Stomach (tissue), 9 donors: ENCODE results near the gene CX3CL1. TPM values are rescaled to one million over a fixed set of nuclear protein-coding genes. Genes with fewer than 3 reads are reported as not detected.
"Not testable (repeated sequence)": the region's sequence is repeated elsewhere in the genome, so short reads cannot be mapped to it uniquely, and the experiment has no call there.

Source experiments
- DNase-seq, 2 donors: peaks; one replicate each; pipeline versions ENCODE4 v3.0.0 to v3.0.0-alpha.2; 2013 to 2019
- H3K27ac ChIP-seq, 5 donors: fragments of 200-600 bp in 4 of 5; sonication (generic) in 4 of 5; one replicate each; pipeline ENCODE4 v1.5.1; 2013 to 2019; ENCODE audit warnings: mild to moderate bottlenecking in 1 of 5, moderate library complexity in 1 of 5
- H3K27me3 ChIP-seq, 3 donors: fragments of 200-600 bp; sonication (generic); one replicate each; pipeline ENCODE4 v1.5.1; 2017 to 2019; ENCODE audit warnings: mixed run types in 1 of 3
- H3K36me3 ChIP-seq, 4 donors: fragments of 200-600 bp; sonication (generic); 1 replicate in 3 of 4; 2 replicates in 1 of 4; pipeline ENCODE4 v1.5.1; 2016 to 2019
- H3K4me1 ChIP-seq, 4 donors: fragments of 200-600 bp; sonication (generic); one replicate each; pipeline ENCODE4 v1.5.1; 2016 to 2019
- H3K4me3 ChIP-seq, 4 donors: fragments of 200-600 bp; sonication (generic) in 3 of 4; one replicate each; pipeline ENCODE4 v1.5.1; 2016 to 2019; ENCODE audit warnings: mild to moderate bottlenecking in 1 of 4
- H3K9me3 ChIP-seq, 4 donors: fragments of 200-600 bp; sonication (generic); one replicate each; pipeline ENCODE4 v1.5.1; 2016 to 2019
- CTCF ChIP-seq, 7 experiments: fragments of 450-650 bp in 4 of 7; fragments of 200-600 bp in 3 of 7; sonication (generic) in 3 of 7; IDR thresholded peaks; one replicate each; pipeline ENCODE4 v1.5.1; 2016 to 2019; ENCODE audit warnings: antibody characterized with exemption in 7 of 7, control low read depth in 2 of 7, mild to moderate bottlenecking in 1 of 7
- EP300 ChIP-seq: sonication (generic); formaldehyde crosslinking; IDR thresholded peaks from one replicate; pipeline ENCODE4 v1.6.1; 2017; ENCODE audit warnings: antibody characterized with exemption
- POLR2A ChIP-seq, 4 donors: fragments of 450-650 bp; IDR thresholded peaks; one replicate each; pipeline ENCODE4 v1.6.1; 2016; ENCODE audit warnings: antibody characterized with exemption in 4 of 4, control low read depth in 2 of 4, mild to moderate bottlenecking in 1 of 4, moderate library complexity in 1 of 4
- POLR2AphosphoS5 ChIP-seq, 3 donors: sonication (generic); formaldehyde crosslinking; IDR thresholded peaks; one replicate each; pipeline ENCODE4 v1.6.1; 2016; ENCODE audit warnings: antibody characterized with exemption in 3 of 3
- WGBS, 5 donors: extraction: QIAGEN DNeasy Blood & Tissue Kit in 3 of 5; methylation state at CpG; one replicate each; pipeline versions ENCODE4 v1.1.5 to v1.1.7; 2013 to 2018; 5-methylcytosine and 5-hydroxymethylcytosine counted together
- intact Hi-C: fragments of 100-400 bp; cut with DNase I; formaldehyde crosslinking; loops from one replicate; pipeline ENCODE4 v1.15.1; 2023; ENCODE audit warnings: low total_unique reads
- polyA plus RNA-seq, 3 donors: library from polyadenylated mRNA; stranded (reverse); fragments of 200-250 nt; gene quantifications; one replicate each; pipeline ENCODE4 v1.2.3, GENCODE V29; 2013
- total RNA-seq, 5 donors: library from RNA; depleted of rRNA; stranded (reverse); fragments of >200 nt; gene quantifications; one replicate each; pipeline versions ENCODE4 v1.1.0 to v1.2.3, GENCODE V29; 2014 to 2016
- donor health status: healthy with polysubstance abuse.
- donor health status: Bipolar disorder and iron deficiency.
- donor health status: healthy.

The CX3CL1 gene
- total and polyA plus RNA-seq, 8 donors: 1.3 to 43.8 (median 6.7) TPM; not detected in 2

- DNase-seq: peak; percentile 51 to 68
- Histone ChIP-seq H3K4me3 (no peak overlapping the region), H3K27me3 (no peaks in the 10 kb centered on the region), H3K27ac (no peak overlapping the region), H3K4me1 (peaks cover 4 to 21% (median 8%) of the 10 kb centered on the region in 4 donors), H3K9me3 (no peaks in the 10 kb centered on the region), H3K36me3 (no peaks in the 10 kb centered on the region)
- no peak for TF ChIP-seq CTCF (IDR thresholded peaks at IDR 0.05)
- no peak for TF ChIP-seq EP300
- no peak for TF ChIP-seq POLR2AphosphoS5 (IDR thresholded peaks at IDR 0.05)
- intact Hi-C loops: no loop called here
- 45 to 59% (median 54%) methylated on average over 7 of the region's 7 CpGs for WGBS, 5 donors
These were observed 22.2 kb downstream of the CX3CL1 start for GRCh38 chr16:57394444-57394843.

- WGBS, 5 donors: 86 to 93% (median 91%) methylated on average over 5 of the region's 5 CpGs
- no peak for TF ChIP-seq POLR2AphosphoS5 (IDR thresholded peaks at IDR 0.05)
- no peak for TF ChIP-seq EP300
- TF ChIP-seq POLR2A (IDR thresholded peaks at IDR 0.05): no peak
- TF ChIP-seq CTCF (IDR thresholded peaks at IDR 0.05): no peak
- intact Hi-C loops: no loop called here
These were observed 22.7 kb downstream of the CX3CL1 start for GRCh38 chr16:57395026-57395425.

GRCh38 chr16:57396786-57397185 lies 24.5 kb downstream of the CX3CL1 start:
- peaks cover 0 to 21% (median 4%) of the 10 kb centered on the region in 4 donors for H3K4me1 ChIP-seq
- no peak overlapping the region for H3K4me3 ChIP-seq
- WGBS, 5 donors: 77 to 90% (median 85%) methylated on average over 4 of the region's 4 CpGs
- H3K9me3 ChIP-seq: no peaks in the 10 kb centered on the region
- DNase-seq: no peak
- intact Hi-C loops: no loop called here
- TF ChIP-seq EP300 (no peak), POLR2A (IDR thresholded peaks at IDR 0.05) (no peak), POLR2AphosphoS5 (IDR thresholded peaks at IDR 0.05) (no peak), CTCF (IDR thresholded peaks at IDR 0.05) (no peak)
- no peaks in the 10 kb centered on the region for H3K27me3 ChIP-seq
- H3K27ac ChIP-seq: no peak overlapping the region
- no peaks in the 10 kb centered on the region for H3K36me3 ChIP-seq

More at GRCh38 chr16:57395026-57395425, 22.7 kb downstream of the CX3CL1 start:
- Histone ChIP-seq H3K9me3 (no peaks in the 10 kb centered on the region), H3K4me1 (peaks cover 4 to 21% (median 8%) of the 10 kb centered on the region in 4 donors), H3K4me3 (no peak overlapping the region), H3K27ac (no peak overlapping the region), H3K36me3 (no peaks in the 10 kb centered on the region), H3K27me3 (no peaks in the 10 kb centered on the region)
- DNase-seq: no peak

GRCh38 chr16:57397493-57397892 lies 25.2 kb downstream of the CX3CL1 start:
- H3K4me3 ChIP-seq, H3K27ac ChIP-seq, H3K36me3 ChIP-seq, H3K9me3 ChIP-seq, intact Hi-C loops, H3K27me3 ChIP-seq, DNase-seq: not testable (repeated sequence)
- WGBS, 5 donors: 27 to 63% (median 46%) methylated on average over 4 of the region's 4 CpGs
- peaks cover 0 to 18% (median 2%) of the 10 kb centered on the region in 4 donors for H3K4me1 ChIP-seq

GRCh38 chr16:57401943-57402640 lies 29.8 kb downstream of the CX3CL1 start:
- TF ChIP-seq POLR2AphosphoS5 (IDR thresholded peaks at IDR 0.05) (no peak), EP300 (no peak), CTCF (IDR thresholded peaks at IDR 0.05) (no peak), POLR2A (IDR thresholded peaks at IDR 0.05) (no peak)
- WGBS, 5 donors: 40 to 73% (median 57%) methylated on average over 3 to 7 of the region's 7 CpGs
- Histone ChIP-seq H3K9me3 (no peaks in the 10 kb centered on the region), H3K4me3 (no peak overlapping the region), H3K27ac (no peak overlapping the region), H3K4me1 (no peaks in the 10 kb centered on the region), H3K36me3 (no peaks in the 10 kb centered on the region), H3K27me3 (no peaks in the 10 kb centered on the region)
- DNase-seq: no peak
- intact Hi-C loops: no loop called here
